Effector memory CD8-positive, alpha-beta T cell (primary cell): ENCODE measurements around the gene TRAPPC11.
"Not testable (repeated sequence)": the region's sequence is repeated elsewhere in the genome, so short reads cannot be mapped to it uniquely, and the experiment has no call there.

Experiments used
- ATAC-seq: fragments of 150-1000 bp; cut with Tn5 transposase; replicated peaks from 2 replicates; pipeline ENCODE4 v1.10.0; 2021; ENCODE audit warnings: mild to moderate bottlenecking, moderate library complexity
- DNase-seq, 3 experiments: peaks; one replicate each; pipeline ENCODE4 v3.0.0; 2021
- H3K27ac Mint-ChIP-seq, 2 donors: one replicate each; pipeline ENCODE4 v1.8.0; 2022; ENCODE audit warnings: mild to moderate bottlenecking in 2 of 2, mixed read lengths in 2 of 2, moderate library complexity in 2 of 2
- H3K27me3 Mint-ChIP-seq, 2 donors: one replicate each; pipeline ENCODE4 v1.8.0; 2022; ENCODE audit warnings: mixed read lengths in 2 of 2
- H3K36me3 Mint-ChIP-seq: one replicate; pipeline ENCODE4 v1.8.0; 2022; ENCODE audit warnings: mild to moderate bottlenecking, moderate library complexity, mixed read lengths; ENCODE audit not compliant: insufficient read depth
- H3K4me1 Mint-ChIP-seq, 2 donors: one replicate each; pipeline ENCODE4 v1.8.0; 2022; ENCODE audit warnings: low read depth in 2 of 2, mixed read lengths in 2 of 2
- H3K4me3 Mint-ChIP-seq, 2 donors: one replicate each; pipeline ENCODE4 v1.8.0; 2022; ENCODE audit warnings: mild to moderate bottlenecking in 2 of 2, mixed read lengths in 2 of 2, moderate library complexity in 2 of 2
- H3K9me3 Mint-ChIP-seq, 2 donors: one replicate each; pipeline ENCODE4 v1.8.0; 2022; ENCODE audit warnings: mixed read lengths in 2 of 2

The TRAPPC11 gene

DNA sequence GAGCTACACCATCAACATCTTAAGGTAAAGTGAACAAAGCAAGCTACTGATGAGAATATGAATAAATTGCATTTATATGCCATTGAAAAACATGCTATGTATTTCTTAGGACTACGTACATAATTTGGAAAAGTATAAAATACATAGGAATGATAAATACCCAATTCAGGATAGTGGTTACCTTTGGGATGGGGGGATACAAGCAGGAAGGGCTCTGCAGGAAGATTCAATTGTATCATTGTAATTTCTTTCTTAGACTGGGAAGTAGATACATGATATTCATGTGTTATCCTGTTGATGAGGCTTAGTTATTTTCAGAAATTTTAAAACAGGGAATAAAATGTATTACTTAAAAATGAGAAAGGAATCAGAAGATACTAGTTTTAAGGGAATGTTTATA lies 43.4 kb downstream of the TRAPPC11 start:
- Mint-ChIP-seq H3K27me3 (no peaks in the 10 kb centered on the region), H3K27ac (peak overlapping the region in 1 of 2 donors; percentile 74), H3K4me3 (no peak overlapping the region), H3K9me3 (no peaks in the 10 kb centered on the region), H3K4me1 (peaks cover 0 to 3% of the 10 kb centered on the region in 2 donors), H3K36me3 (peaks cover 82% of the 10 kb centered on the region)
- DNase-seq = no peak
- no peak for ATAC-seq

DNA sequence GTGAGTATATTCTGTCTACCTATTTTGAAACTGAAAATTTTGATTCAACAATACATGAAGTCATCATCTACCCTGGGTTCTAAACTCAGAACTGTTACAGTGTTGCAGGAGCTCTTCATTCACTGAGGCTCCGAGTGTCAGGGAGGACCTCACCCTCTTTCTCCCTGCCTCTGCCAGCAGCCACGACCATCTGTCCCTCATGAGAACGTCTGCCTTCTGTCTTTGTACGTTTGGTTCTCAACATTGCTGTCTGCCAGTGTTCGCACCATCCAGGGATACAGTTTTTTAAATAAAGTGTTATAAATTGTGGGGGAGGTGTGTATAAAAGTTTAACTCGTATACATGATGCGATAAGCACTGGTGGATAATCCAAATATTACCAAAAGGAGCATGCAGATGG lies 55.5 kb downstream of the TRAPPC11 start:
- Mint-ChIP-seq H3K27ac (no peak overlapping the region), H3K4me1 (no peaks in the 10 kb centered on the region), H3K27me3 (no peaks in the 10 kb centered on the region), H3K4me3 (no peak overlapping the region), H3K9me3 (no peaks in the 10 kb centered on the region), H3K36me3 (peaks cover 27% of the 10 kb centered on the region)
- ATAC-seq (no peak), DNase-seq (no peak)

DNA sequence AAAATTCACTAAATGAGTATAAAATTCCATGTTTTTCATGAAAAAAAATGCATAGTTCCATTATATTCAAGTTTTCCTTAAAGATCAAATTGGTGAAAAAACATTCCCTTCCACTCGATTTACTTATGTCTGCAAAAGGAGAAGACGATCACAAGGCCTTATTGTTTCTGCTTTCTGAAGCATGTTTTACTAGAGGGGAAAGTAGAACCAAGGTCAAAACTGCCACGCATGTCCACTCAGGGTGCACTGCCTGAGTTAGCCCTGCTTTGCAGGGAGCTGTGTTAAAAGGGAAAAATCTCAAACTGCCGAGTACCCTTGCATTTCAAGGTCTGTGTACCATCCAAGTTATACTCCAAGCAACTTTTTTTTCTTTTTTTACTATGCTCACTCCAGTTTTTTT lies 57.2 kb downstream of the TRAPPC11 start:
- Mint-ChIP-seq H3K4me3 (no peak overlapping the region), H3K27ac (no peak overlapping the region), H3K4me1 (peaks cover 2% of the 10 kb centered on the region in 2 donors), H3K27me3 (no peaks in the 10 kb centered on the region), H3K36me3 (peaks cover 14% of the 10 kb centered on the region), H3K9me3 (no peaks in the 10 kb centered on the region)
- DNase-seq (no peak), ATAC-seq (no peak)

DNA sequence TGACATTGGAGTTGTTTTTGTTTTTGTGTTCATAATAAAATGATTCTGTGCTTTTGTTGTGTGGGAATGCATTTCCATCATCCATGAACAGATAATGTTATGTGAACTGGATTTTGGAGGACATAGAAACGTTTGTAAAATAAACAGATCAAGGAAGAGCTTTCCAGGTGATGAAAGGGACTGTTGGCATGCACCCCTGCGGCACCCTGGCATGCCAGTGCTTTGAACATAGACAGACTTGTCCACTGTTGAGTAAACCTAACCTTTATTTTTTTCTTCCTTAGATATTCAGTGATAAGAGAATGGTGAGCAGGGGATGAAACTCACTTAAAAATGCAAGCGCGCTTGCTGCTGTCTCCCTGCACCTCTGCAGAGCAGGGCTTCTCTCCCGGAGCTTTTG lies 59.8 kb downstream of the TRAPPC11 start:
- Mint-ChIP-seq H3K36me3 (peaks cover 3% of the 10 kb centered on the region), H3K4me3 (no peak overlapping the region), H3K27me3 (no peaks in the 10 kb centered on the region), H3K4me1 (peaks cover 11% of the 10 kb centered on the region in 2 donors), H3K27ac (peak overlapping the region in 1 of 2 donors; percentile 38), H3K9me3 (no peaks in the 10 kb centered on the region)
- DNase-seq = no peak
- no peak for ATAC-seq

DNA sequence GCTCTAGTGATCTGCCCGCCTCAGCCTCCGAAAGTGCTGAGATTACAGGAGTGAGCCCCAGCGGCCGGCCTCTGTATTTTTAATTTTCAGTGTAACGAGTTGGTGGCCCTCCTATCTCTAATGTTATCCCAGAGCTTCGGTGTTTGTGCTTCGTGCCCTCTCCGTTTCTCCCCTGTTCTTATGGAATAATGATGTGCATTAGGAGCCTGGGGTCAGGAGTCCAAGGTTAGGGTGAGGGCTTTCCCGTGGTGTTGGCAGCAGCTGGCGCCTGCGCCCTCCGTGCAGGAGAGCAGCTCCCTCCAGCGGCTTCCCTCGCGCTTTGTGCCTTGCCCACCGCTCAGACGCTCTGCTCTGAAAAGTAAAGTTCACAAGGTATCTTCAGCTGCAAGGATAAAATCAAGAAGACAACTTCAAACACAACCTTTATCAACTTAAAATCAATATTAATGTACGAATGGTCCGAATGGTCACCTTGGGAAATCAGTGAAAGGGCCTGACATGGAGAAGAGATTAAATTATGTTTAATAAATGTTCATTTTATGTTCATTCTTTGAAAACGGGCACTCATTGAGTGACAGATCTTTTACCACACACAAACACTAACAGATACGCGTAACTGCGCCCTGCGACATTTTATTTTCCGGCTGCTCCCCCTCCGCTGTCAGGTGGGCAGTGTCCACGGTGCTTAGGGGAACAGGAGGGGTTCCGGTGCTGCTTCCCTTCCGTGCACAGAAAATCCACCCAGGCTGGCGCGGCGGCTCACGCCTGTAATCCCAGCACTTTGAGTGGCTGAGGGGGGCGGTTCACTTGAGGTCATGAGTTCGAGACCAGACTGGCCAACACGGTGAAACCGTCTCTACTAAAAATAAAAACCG lies 62.4 kb downstream of the TRAPPC11 start:
- peak overlapping the region; percentile 85 to 91 for H3K4me3 Mint-ChIP-seq
- peak overlapping the region; percentile 75 to 80 for H3K27ac Mint-ChIP-seq
- no peaks in the 10 kb centered on the region for H3K27me3 Mint-ChIP-seq
- H3K9me3 Mint-ChIP-seq = no peaks in the 10 kb centered on the region
- peaks cover 3% of the 10 kb centered on the region for H3K36me3 Mint-ChIP-seq
- peak in 2 of 3 experiments; percentile 9 to 27 for DNase-seq
- ATAC-seq = peak; percentile 47
- H3K4me1 Mint-ChIP-seq = peaks cover 11% of the 10 kb centered on the region in 2 donors

DNA sequence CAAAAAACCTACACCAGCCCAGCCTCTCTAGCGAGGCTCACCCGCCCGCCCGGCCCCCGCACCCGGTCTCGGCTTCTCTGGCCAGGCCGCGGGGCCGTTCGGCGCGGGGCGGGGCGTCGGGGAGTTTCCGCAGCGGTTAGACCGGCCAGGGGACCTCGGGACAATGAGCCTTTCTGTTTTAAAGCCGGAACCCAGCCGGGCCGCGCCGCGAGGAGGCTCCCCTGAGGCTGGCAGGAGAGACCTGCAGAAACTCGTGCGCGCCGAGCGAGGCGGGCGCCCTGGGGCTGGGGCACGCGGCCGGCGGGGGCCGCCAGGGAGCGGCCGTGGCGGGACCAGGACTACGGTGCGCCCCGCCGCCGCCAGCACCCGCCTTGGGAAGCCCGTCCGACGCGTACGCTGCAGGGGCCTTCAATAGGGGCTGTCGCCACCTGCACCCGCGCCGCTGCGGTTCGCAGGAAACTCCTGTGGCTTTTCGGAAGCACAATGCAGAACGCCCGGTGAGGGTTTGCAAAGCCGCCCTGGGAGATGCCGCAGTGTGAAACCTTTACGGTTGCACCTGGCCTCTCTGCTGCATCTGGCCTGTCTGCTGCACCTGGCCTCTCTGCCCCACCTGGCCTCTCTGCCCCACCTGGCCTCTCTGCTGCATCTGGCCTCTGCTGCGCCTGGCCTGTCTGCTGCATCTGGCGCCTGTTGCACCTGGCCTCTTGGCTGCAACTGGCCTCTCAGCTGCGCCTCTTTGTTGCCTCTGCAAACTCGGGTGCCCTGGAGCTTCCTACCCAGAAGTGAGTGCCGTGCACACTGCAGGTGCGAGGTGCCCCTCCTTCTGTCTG lies 63.9 kb downstream of the TRAPPC11 start:
- peaks cover 3% of the 10 kb centered on the region for H3K36me3 Mint-ChIP-seq
- H3K9me3 Mint-ChIP-seq = no peaks in the 10 kb centered on the region
- peak; percentile 21 to 50 (median 32) for DNase-seq
- peak overlapping the region; percentile 85 to 91 for H3K4me3 Mint-ChIP-seq
- peaks cover 11% of the 10 kb centered on the region in 2 donors for H3K4me1 Mint-ChIP-seq
- H3K27me3 Mint-ChIP-seq = peaks cover 0 to 6% of the 10 kb centered on the region in 2 donors
- peak; percentile 72 for ATAC-seq
- H3K27ac Mint-ChIP-seq = peak overlapping the region in 1 of 2 donors; percentile 90

DNA sequence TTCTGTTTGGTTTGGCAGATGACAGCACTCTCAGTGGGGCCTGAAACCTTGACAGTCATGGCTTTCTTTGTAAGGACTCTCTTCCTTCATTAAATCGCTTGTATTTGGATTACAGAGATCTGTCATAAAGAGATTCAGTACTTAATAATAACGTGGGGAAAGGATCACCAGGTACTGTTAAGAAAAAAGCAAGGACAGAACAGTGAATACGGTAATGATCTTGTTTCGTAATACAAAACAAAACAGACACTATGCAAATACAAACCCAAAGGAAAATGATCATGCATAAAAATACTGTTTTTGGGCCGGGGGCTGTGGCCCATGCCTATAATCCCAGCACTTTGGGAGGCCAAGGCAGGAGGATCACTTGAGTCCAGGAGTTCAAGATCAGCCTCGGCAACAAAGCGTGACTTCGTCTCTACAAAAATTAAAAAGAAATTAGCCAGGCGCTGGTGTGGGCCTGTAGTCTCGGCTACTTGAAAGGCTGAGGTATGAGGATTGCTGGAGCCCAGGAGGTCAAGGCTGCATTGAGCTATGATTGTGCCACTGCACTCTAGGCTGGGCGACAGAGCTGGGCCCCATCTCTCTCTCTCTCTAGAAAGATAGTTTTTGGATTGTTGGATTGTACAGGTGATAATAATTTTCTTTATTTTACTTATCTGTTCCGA lies 64.6 kb downstream of the TRAPPC11 start:
- H3K4me1 Mint-ChIP-seq = peaks cover 11% of the 10 kb centered on the region in 2 donors
- no peaks in the 10 kb centered on the region for H3K9me3 Mint-ChIP-seq

DNA sequence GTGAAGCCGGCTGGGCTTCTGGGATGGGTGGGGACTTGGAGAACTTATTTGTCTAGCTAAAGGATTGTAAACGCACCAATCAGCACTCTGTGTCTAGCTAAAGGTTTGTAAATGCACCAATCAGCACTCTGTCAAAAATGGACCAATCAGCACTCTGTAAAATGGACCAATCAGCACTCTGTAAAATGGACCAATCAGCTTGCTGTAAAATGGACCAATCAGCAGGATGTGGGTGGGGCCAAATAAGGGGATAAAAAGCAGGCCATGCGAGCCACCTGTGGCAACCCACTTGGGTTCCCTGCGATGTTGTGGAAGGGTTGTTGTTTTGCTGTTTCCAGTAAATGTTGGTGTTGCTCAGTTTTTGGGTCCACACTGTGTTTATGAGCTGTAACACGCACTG lies 66.5 kb downstream of the TRAPPC11 start:
- H3K36me3 Mint-ChIP-seq, H3K4me3 Mint-ChIP-seq, H3K9me3 Mint-ChIP-seq, DNase-seq, ATAC-seq, H3K27ac Mint-ChIP-seq: not testable (repeated sequence)
- Mint-ChIP-seq H3K27me3 (peaks cover 0 to 18% of the 10 kb centered on the region in 2 donors), H3K4me1 (peaks cover 11% of the 10 kb centered on the region in 2 donors)

More for the DNA sequence above, 64.6 kb downstream of the TRAPPC11 start:
- DNase-seq (no peak), ATAC-seq (no peak)
- peaks cover 0 to 11% of the 10 kb centered on the region in 2 donors for H3K27me3 Mint-ChIP-seq
- peaks cover 3% of the 10 kb centered on the region for H3K36me3 Mint-ChIP-seq
- peak overlapping the region in 1 of 2 donors; percentile 90 for H3K27ac Mint-ChIP-seq
- H3K4me3 Mint-ChIP-seq = peak overlapping the region; percentile 85 to 91

DNA sequence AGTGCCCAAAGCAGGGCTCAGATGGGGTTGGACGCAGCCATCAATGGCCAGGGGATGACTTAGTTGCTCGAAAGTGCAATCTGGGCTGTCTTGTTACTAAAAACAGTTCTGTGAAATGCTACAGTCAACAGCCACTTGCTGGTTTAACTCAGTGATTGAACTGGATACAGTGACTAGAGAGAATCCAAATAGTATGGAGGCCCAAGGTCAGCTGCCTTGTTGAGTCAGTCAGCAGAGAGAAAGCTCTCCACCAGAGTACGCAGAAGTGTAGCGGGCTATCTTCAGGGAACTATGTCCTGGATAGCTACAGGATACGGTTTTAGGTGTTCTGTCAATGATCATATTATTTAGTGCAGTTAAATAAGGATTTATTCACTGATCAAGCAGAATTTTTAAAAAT lies 68.4 kb downstream of the TRAPPC11 start:
- Mint-ChIP-seq H3K27ac (no peak overlapping the region), H3K4me3 (no peak overlapping the region), H3K27me3 (peaks cover 0 to 18% of the 10 kb centered on the region in 2 donors), H3K9me3 (no peaks in the 10 kb centered on the region), H3K4me1 (peaks cover 4 to 6% of the 10 kb centered on the region in 2 donors), H3K36me3 (peaks cover 1% of the 10 kb centered on the region)
- no peak for DNase-seq
- no peak for ATAC-seq

DNA sequence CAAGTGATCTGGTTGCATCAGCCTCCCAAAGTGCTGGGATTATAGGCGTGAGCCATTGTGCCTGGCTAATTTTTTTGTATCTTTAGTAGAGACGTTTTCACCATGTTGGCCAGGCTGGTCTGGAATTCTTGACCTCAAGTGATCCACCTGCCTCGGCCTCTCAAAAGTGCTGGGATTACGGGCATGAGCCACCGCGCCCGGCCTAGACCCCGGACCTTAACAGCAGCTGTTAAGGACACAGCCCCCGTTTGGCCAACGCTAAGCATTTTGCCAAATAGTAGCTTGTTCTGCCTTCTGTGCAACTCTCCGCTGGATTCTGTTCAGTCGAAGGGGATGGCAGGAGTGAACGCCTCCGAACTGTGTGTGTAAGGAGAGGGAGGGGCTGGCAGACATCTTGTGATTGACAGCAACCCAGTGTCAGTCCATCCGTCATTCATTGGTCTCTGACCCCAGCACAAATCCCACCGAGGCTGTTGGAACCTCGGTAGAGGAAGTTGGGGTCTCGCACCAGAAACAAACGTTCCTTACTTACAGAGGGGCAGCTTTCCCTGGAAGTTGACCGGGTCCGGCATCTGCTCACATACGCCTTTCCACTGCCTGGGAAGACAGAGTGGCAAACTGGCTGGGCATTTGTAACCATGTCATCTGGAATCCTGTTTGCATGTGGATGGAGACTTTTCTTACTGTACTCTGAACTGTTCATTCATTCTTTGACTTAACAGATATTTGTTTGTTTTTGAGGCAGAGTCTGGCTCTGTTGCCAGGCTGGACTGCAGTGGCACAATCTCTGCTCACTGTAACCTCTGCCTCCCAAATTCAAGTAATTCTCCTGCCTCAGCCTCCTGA lies 69.4 kb downstream of the TRAPPC11 start:
- Mint-ChIP-seq H3K36me3 (no peaks in the 10 kb centered on the region), H3K27me3 (peaks cover 0 to 18% of the 10 kb centered on the region in 2 donors)
- ATAC-seq = no peak

DNA sequence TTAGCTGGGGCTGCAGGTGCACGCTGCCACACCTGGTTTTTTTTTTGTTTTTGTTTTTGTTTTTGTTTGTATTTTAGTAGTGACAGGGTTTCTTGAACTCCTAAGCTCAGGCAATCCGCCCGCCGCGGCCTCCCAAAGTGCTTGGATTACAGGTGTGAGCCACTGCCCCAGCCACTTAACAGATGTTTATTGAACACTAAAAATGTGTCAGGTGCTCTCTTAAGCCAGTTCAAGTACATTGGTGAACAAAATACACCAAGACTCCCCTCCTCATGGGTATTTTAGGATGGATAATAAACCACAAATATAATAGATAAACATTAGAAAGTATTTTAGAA lies 69.9 kb downstream of the TRAPPC11 start:
- H3K27ac Mint-ChIP-seq = no peak overlapping the region
- no peak for ATAC-seq

More for the DNA sequence above, 69.4 kb downstream of the TRAPPC11 start:
- no peak for DNase-seq
- H3K9me3 Mint-ChIP-seq = no peaks in the 10 kb centered on the region
- H3K4me1 Mint-ChIP-seq = peaks cover under 1 to 2% of the 10 kb centered on the region in 2 donors
- no peak overlapping the region for H3K4me3 Mint-ChIP-seq
- H3K27ac Mint-ChIP-seq = no peak overlapping the region

DNA sequence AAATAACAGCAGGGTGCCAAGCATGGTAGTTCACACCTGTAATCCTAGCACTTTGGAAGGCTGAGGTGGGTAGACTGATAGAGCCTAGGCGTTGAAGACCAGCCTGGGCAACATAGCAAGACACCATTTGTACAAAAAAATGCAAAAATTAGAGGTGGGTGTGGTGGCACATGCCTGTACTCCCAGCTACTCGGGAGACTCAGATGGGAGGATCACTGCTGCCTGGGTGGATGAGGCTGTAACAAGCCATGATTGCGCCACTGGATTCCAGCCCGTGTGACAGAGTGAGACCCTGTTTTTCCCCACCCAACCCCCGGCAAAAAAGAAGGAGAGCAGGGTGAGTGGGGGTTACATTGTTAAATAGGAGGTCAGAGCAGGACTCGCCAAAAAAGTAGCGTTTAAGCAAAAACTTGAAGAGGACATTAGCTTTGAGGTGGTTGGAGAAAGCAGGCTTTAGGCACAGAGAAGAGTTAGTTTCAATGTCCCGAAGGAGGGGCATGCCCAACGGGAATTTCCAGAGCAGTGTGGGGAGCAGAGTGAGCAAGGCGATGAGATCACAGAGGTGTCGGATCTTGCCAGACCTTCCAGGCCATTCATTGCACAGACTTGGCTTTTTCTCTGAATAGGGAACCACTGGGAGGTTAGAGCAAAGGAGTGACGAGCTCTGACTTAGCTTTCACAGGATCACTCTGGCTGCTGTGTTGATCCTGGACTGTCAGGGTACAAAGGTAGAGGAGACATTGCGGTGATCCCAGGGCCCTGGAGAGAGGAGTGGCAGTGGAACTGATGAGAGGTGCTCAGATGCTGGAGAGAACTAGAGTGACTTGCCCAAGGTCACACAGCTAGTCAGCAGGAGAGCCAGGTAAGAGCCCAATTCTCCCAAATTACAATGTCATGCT lies 70.6 kb downstream of the TRAPPC11 start:
- H3K27ac Mint-ChIP-seq = no peak overlapping the region

More for the DNA sequence above, 69.9 kb downstream of the TRAPPC11 start:
- H3K4me3 Mint-ChIP-seq = no peak overlapping the region
- H3K27me3 Mint-ChIP-seq = peaks cover 0 to 18% of the 10 kb centered on the region in 2 donors
- no peaks in the 10 kb centered on the region for H3K9me3 Mint-ChIP-seq
- no peak for DNase-seq
- no peaks in the 10 kb centered on the region for H3K36me3 Mint-ChIP-seq
- H3K4me1 Mint-ChIP-seq = no peaks in the 10 kb centered on the region

More for the DNA sequence above, 70.6 kb downstream of the TRAPPC11 start:
- Mint-ChIP-seq H3K9me3 (no peaks in the 10 kb centered on the region), H3K4me1 (no peaks in the 10 kb centered on the region), H3K27me3 (peaks cover 0 to 18% of the 10 kb centered on the region in 2 donors), H3K4me3 (no peak overlapping the region), H3K36me3 (no peaks in the 10 kb centered on the region)
- ATAC-seq = no peak
- no peak for DNase-seq
